ENCODE data around the gene PMFBP1. TPM values are rescaled to one million over a fixed set of nuclear protein-coding genes. Genes with fewer than 3 reads are reported as not detected.

PMFBP1 gene
- total RNA-seq, 1 donor from 2014 or later: 13.1 TPM

- peaks cover 5% of the 10 kb centered on the region for H3K36me3 Mint-ChIP-seq (ENCODE audit: unreplicated experiment)
- H3K9me3 Mint-ChIP-seq (ENCODE audit: unreplicated experiment): peaks cover 3% of the 10 kb centered on the region
- no peaks in the 10 kb centered on the region for H3K4me1 Mint-ChIP-seq (ENCODE audit: low read depth, unreplicated experiment)
- DNase-seq: no peak
- H3K27ac Mint-ChIP-seq (ENCODE audit: unreplicated experiment): no peak overlapping the region
- TF ChIP-seq CTCF (IDR thresholded peaks at IDR 0.05; ENCODE audit: partially characterized antibody, unreplicated experiment): no peak
- peaks cover 4% of the 10 kb centered on the region for H3K27me3 Mint-ChIP-seq (ENCODE audit: unreplicated experiment)
- no peak overlapping the region for H3K4me3 Mint-ChIP-seq (ENCODE audit: unreplicated experiment)
Observed at GRCh38 chr16:72110662-72111615, 61.0 kb downstream of the PMFBP1 start.

- peaks cover 12% of the 10 kb centered on the region for H3K36me3 Mint-ChIP-seq (ENCODE audit: unreplicated experiment)
- peaks cover 4% of the 10 kb centered on the region for H3K27me3 Mint-ChIP-seq (ENCODE audit: unreplicated experiment)
- no peak for TF ChIP-seq CTCF (IDR thresholded peaks at IDR 0.05; ENCODE audit: partially characterized antibody, unreplicated experiment)
- no peaks in the 10 kb centered on the region for H3K4me1 Mint-ChIP-seq (ENCODE audit: low read depth, unreplicated experiment)
- H3K9me3 Mint-ChIP-seq (ENCODE audit: unreplicated experiment): peaks cover 5% of the 10 kb centered on the region
- no peak overlapping the region for H3K4me3 Mint-ChIP-seq (ENCODE audit: unreplicated experiment)
- H3K27ac Mint-ChIP-seq (ENCODE audit: unreplicated experiment): no peak overlapping the region
- no peak for DNase-seq
Observed at GRCh38 chr16:72109966-72110530, 61.9 kb downstream of the PMFBP1 start.

- Mint-ChIP-seq H3K36me3 (ENCODE audit: unreplicated experiment) (peaks cover 12% of the 10 kb centered on the region), H3K27me3 (ENCODE audit: unreplicated experiment) (peaks cover 4% of the 10 kb centered on the region), H3K27ac (ENCODE audit: unreplicated experiment) (no peak overlapping the region), H3K4me3 (ENCODE audit: unreplicated experiment) (no peak overlapping the region), H3K9me3 (ENCODE audit: unreplicated experiment) (peaks cover 5% of the 10 kb centered on the region), H3K4me1 (ENCODE audit: low read depth, unreplicated experiment) (no peaks in the 10 kb centered on the region)
- no peak for TF ChIP-seq CTCF (IDR thresholded peaks at IDR 0.05; ENCODE audit: partially characterized antibody, unreplicated experiment)
- DNase-seq: no peak
Observed at GRCh38 chr16:72109300-72109699, 62.7 kb downstream of the PMFBP1 start.

GRCh38 chr16:72108353-72109102 lies 63.4 kb downstream of the PMFBP1 start:
- Mint-ChIP-seq H3K27ac (ENCODE audit: unreplicated experiment) (no peak overlapping the region), H3K4me3 (ENCODE audit: unreplicated experiment) (no peak overlapping the region), H3K36me3 (ENCODE audit: unreplicated experiment) (peaks cover 12% of the 10 kb centered on the region)

More at GRCh38 chr16:72108353-72109102, 63.4 kb downstream of the PMFBP1 start:
- Mint-ChIP-seq H3K9me3 (ENCODE audit: unreplicated experiment) (peaks cover 5% of the 10 kb centered on the region), H3K27me3 (ENCODE audit: unreplicated experiment) (peaks cover 4% of the 10 kb centered on the region), H3K4me1 (ENCODE audit: low read depth, unreplicated experiment) (no peaks in the 10 kb centered on the region)
- DNase-seq: no peak
- TF ChIP-seq CTCF (IDR thresholded peaks at IDR 0.05; ENCODE audit: partially characterized antibody, unreplicated experiment): no peak

Data from glutamatergic neuron (in vitro differentiated cells).